Natural killer cell (primary cell): ENCODE measurements around the gene SLK. TPM values are rescaled to one million over a fixed set of nuclear protein-coding genes. Genes with fewer than 3 reads are reported as not detected.

Source experiments
- ATAC-seq, 3 donors: fragments of 150-1000 bp in 2 of 3; fragments of 200-7000 bp in 1 of 3; cut with Tn5 transposase; 1 replicate in 1 of 3; 2 replicates in 2 of 3; pipeline ENCODE4 v1.10.0; 2021; ENCODE audit warnings: mild to moderate bottlenecking in 2 of 3, moderate library complexity in 2 of 3
- DNase-seq, 2 donors: peaks; one replicate each; pipeline versions ENCODE4 v3.0.0 to v3.0.0-alpha.2; 2013 to 2021; ENCODE audit warnings: mixed read lengths in 1 of 2
- H3K27ac ChIP-seq: one replicate; pipeline ENCODE4 v1.5.1; 2013; ENCODE audit warnings: mild to moderate bottlenecking, low read length
- H3K27me3 ChIP-seq: one replicate; pipeline ENCODE4 v1.6.1; 2013; ENCODE audit warnings: low read length; ENCODE audit not compliant: control insufficient read depth, insufficient read depth
- H3K36me3 ChIP-seq: one replicate; pipeline ENCODE4 v1.6.1; 2013; ENCODE audit warnings: low read length; ENCODE audit not compliant: control insufficient read depth, insufficient read depth
- H3K4me1 ChIP-seq: one replicate; pipeline ENCODE4 v1.6.1; 2013; ENCODE audit warnings: low read length; ENCODE audit not compliant: control insufficient read depth, insufficient read depth
- H3K4me3 ChIP-seq: one replicate; pipeline ENCODE4 v1.5.1; 2013; ENCODE audit warnings: low read length
- H3K9me3 ChIP-seq: one replicate; pipeline ENCODE4 v1.6.1; 2013; ENCODE audit warnings: low read length; ENCODE audit not compliant: control insufficient read depth, insufficient read depth
- H3K27ac Mint-ChIP-seq, 2 donors: one replicate each; pipeline ENCODE4 v1.8.0; 2022; ENCODE audit warnings: mild to moderate bottlenecking in 2 of 2, mixed read lengths in 2 of 2, moderate library complexity in 1 of 2
- H3K27me3 Mint-ChIP-seq, 2 donors: one replicate each; pipeline ENCODE4 v1.8.0; 2022; ENCODE audit warnings: low read depth in 2 of 2, mixed read lengths in 2 of 2
- H3K36me3 Mint-ChIP-seq: one replicate; pipeline ENCODE4 v1.8.0; 2022; ENCODE audit warnings: mixed read lengths
- H3K4me1 Mint-ChIP-seq, 2 donors: one replicate each; pipeline ENCODE4 v1.8.0; 2022; ENCODE audit warnings: mixed read lengths in 2 of 2
- H3K4me3 Mint-ChIP-seq: one replicate; pipeline ENCODE4 v1.8.0; 2022; ENCODE audit warnings: mild to moderate bottlenecking, moderate library complexity, mixed read lengths
- H3K9me3 Mint-ChIP-seq, 2 donors: one replicate each; pipeline ENCODE4 v1.8.0; 2022; ENCODE audit warnings: mixed read lengths in 2 of 2
- CTCF ChIP-seq: fragments of 200-600 bp; IDR thresholded peaks from one replicate; pipeline ENCODE4 v1.8.0; 2022; ENCODE audit warnings: antibody characterized with exemption
- whole genome bisulfite sequencing: methylation state at CpG from one replicate; pipeline ENCODE4 v1.1.7; 2013; ENCODE audit warnings: missing lambda C conversion rate; ENCODE audit not compliant: insufficient coverage; 5-methylcytosine and 5-hydroxymethylcytosine counted together
- intact Hi-C: fragments of 100-400 bp; cut with micrococcal nuclease; formaldehyde crosslinking; loops from one replicate; pipeline ENCODE4 v1.14.2; 2022
- total RNA-seq, 4 donors: library from RNA; stranded (reverse); fragments of 120-200 nt in 1 of 4; gene quantifications; one replicate each; pipeline versions ENCODE4 v1.2.3 to v1.2.4, GENCODE V29; 2013 to 2022

Gene SLK
- total RNA-seq, 3 donors from 2014 or later (not counting 1 experiment from before 2014, with no cell fraction given): 33.4 to 48.7 (median 40.3) TPM

- Histone ChIP-seq H3K4me1 (peaks cover 7% of the 10 kb centered on the region), H3K4me3 (no peak overlapping the region), H3K27ac (no peak overlapping the region), H3K9me3 (no peaks in the 10 kb centered on the region), H3K27me3 (no peaks in the 10 kb centered on the region), H3K36me3 (peaks cover 19% of the 10 kb centered on the region)
- Mint-ChIP-seq H3K27ac (peak overlapping the region; percentile 17 to 63), H3K27me3 (no peaks in the 10 kb centered on the region), H3K36me3 (peaks cover 9% of the 10 kb centered on the region), H3K4me1 (peaks cover 41 to 42% of the 10 kb centered on the region in 2 donors), H3K9me3 (no peaks in the 10 kb centered on the region), H3K4me3 (no peak overlapping the region)
- ATAC-seq (peak in 1 of 3 donors; percentile 61), DNase-seq (no peak)
- WGBS: 64% methylated on average over 3 of the region's 3 CpGs
- TF ChIP-seq CTCF: no peak
- intact Hi-C loops: no loop called here
Observed at GRCh38 chr10:103990121-103990520, 23.2 kb downstream of the SLK start.

- Histone ChIP-seq H3K9me3 (no peaks in the 10 kb centered on the region), H3K36me3 (peaks cover 19% of the 10 kb centered on the region), H3K4me1 (peaks cover 11% of the 10 kb centered on the region), H3K27ac (no peak overlapping the region), H3K4me3 (no peak overlapping the region), H3K27me3 (no peaks in the 10 kb centered on the region)
- Mint-ChIP-seq H3K4me3 (no peak overlapping the region), H3K9me3 (no peaks in the 10 kb centered on the region), H3K27ac (peak overlapping the region; percentile 17 to 63), H3K27me3 (no peaks in the 10 kb centered on the region), H3K4me1 (peaks cover 42 to 45% of the 10 kb centered on the region in 2 donors), H3K36me3 (peaks cover 9% of the 10 kb centered on the region)
- no peak for TF ChIP-seq CTCF
- DNase-seq (no peak), ATAC-seq (no peak)
- intact Hi-C loops: no loop called here
- no CpG with 5 or more reads among the region's 1 CpG for WGBS
Observed at GRCh38 chr10:103990531-103990930, 23.6 kb downstream of the SLK start.

GRCh38 chr10:103991393-103992128 is 24.6 kb downstream of the SLK start:
- Mint-ChIP-seq H3K27me3 (no peaks in the 10 kb centered on the region), H3K4me1 (peaks cover 44 to 45% of the 10 kb centered on the region in 2 donors), H3K27ac (no peak overlapping the region), H3K36me3 (peaks cover 10% of the 10 kb centered on the region), H3K9me3 (no peaks in the 10 kb centered on the region), H3K4me3 (no peak overlapping the region)
- ATAC-seq (no peak), DNase-seq (no peak)
- no peaks in the 10 kb centered on the region for H3K27me3 ChIP-seq
- H3K4me1 ChIP-seq: peaks cover 7% of the 10 kb centered on the region
- intact Hi-C loops: no loop called here
- H3K9me3 ChIP-seq: no peaks in the 10 kb centered on the region
- peaks cover 22% of the 10 kb centered on the region for H3K36me3 ChIP-seq
- no peak overlapping the region for H3K27ac ChIP-seq
- TF ChIP-seq CTCF: no peak
- WGBS: 80% methylated on average over 1 of the region's 3 CpGs
- no peak overlapping the region for H3K4me3 ChIP-seq

GRCh38 chr10:103995134-103995533 is 28.2 kb downstream of the SLK start:
- intact Hi-C loops: no loop called here
- ATAC-seq (peak in 1 of 3 donors; percentile 22), DNase-seq (no peak)
- H3K4me1 ChIP-seq: peaks cover 5% of the 10 kb centered on the region
- Mint-ChIP-seq H3K36me3 (peaks cover 20% of the 10 kb centered on the region), H3K27ac (peak overlapping the region; percentile 44 to 58), H3K4me1 (peaks cover 33% of the 10 kb centered on the region in 2 donors), H3K9me3 (no peaks in the 10 kb centered on the region), H3K27me3 (no peaks in the 10 kb centered on the region), H3K4me3 (no peak overlapping the region)
- H3K4me3 ChIP-seq: no peak overlapping the region
- no peaks in the 10 kb centered on the region for H3K27me3 ChIP-seq
- TF ChIP-seq CTCF: no peak
- H3K9me3 ChIP-seq: no peaks in the 10 kb centered on the region
- H3K27ac ChIP-seq: no peak overlapping the region
- WGBS: 55% methylated on average over 1 of the region's 1 CpG
- H3K36me3 ChIP-seq: peaks cover 46% of the 10 kb centered on the region
